Duodenal mucosa (tissue), 2 donors: ENCODE data around the gene LONRF2.

Experiments
- H3K27ac ChIP-seq: one replicate; pipeline ENCODE4 v1.7.0; 2013; ENCODE audit warnings: low read depth, low read length
- H3K27me3 ChIP-seq, 2 donors: one replicate each; pipeline ENCODE4 v1.7.0; 2013; ENCODE audit warnings: low read length in 2 of 2, control low read depth in 1 of 2; ENCODE audit not compliant: insufficient read depth in 2 of 2, control insufficient read depth in 1 of 2
- H3K36me3 ChIP-seq, 2 donors: one replicate each; pipeline ENCODE4 v1.7.0; 2013; ENCODE audit warnings: low read length in 2 of 2, control low read depth in 1 of 2; ENCODE audit not compliant: insufficient read depth in 2 of 2, control insufficient read depth in 1 of 2
- H3K4me1 ChIP-seq, 2 donors: one replicate each; pipeline ENCODE4 v1.7.0; 2013; ENCODE audit warnings: low read length in 2 of 2, control low read depth in 1 of 2; ENCODE audit not compliant: insufficient read depth in 2 of 2, control insufficient read depth in 1 of 2
- H3K4me3 ChIP-seq, 2 donors: one replicate each; pipeline ENCODE4 v1.7.0; 2013; ENCODE audit warnings: low read length in 2 of 2, low read depth in 1 of 2
- H3K9ac ChIP-seq, 2 donors: one replicate each; pipeline ENCODE4 v1.7.0; 2013; ENCODE audit warnings: low read length in 2 of 2, low read depth in 1 of 2
- H3K9me3 ChIP-seq, 2 donors: one replicate each; pipeline ENCODE4 v1.7.0; 2013; ENCODE audit warnings: low read length in 2 of 2, control low read depth in 1 of 2; ENCODE audit not compliant: control insufficient read depth in 1 of 2

Gene LONRF2

DNA sequence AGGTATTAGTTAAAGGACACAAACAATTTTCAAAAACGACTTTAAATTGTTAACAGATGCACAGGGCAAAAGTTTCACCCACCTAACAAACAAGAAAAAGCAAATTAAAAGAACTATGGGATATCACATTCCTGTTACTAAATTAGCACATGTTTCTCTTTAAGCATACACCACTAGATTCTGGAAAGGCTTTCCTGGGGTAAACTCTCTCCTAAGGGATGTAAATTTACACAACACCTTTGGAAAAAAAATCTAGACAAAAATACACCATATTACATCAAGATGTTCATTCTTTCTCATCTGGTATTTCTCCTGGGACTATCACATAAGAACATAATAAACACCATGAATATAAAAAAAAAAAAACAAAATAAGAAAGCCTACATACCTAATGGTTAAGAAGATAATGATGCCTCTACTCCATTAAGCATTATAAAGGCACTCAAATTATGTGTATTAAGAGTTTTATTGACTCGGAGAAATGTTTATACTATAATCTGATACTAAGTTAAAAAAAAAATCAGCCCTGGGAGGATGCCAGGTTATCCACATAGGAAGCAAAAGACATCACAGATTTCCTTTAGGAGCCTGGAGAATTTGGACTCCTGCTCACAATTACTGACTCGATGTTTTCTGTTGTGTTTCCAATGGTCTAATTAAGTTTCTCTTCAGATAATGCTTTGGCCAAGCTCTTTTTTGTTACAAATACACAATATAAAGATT lies 97.2 kb downstream of the LONRF2 start:
- Histone ChIP-seq H3K4me1 (no peaks in the 10 kb centered on the region), H3K27ac (no peak overlapping the region), H3K27me3 (peaks cover 0 to 7% of the 10 kb centered on the region in 2 donors), H3K36me3 (no peaks in the 10 kb centered on the region), H3K4me3 (no peak overlapping the region), H3K9me3 (no peaks in the 10 kb centered on the region), H3K9ac (no peak overlapping the region)

DNA sequence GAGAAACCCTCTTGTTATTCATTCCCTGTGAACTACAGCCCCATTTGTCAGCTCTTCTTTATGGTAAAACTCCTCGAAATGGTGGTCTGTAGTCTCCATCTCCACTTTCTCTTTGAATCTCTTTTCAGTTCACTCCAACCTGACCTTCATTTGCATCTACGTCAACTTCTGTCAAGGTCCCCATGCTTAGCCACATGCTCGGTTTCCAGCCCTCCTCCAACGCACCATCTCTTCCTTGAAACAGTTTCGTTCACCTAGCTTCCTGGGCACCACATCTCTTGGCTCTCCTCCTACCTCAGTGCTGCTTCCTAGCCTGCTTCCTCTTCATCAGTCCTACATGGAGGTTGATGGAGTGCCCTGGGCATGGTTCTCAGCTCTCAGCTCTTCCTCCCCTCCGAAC lies 98.8 kb downstream of the LONRF2 start:
- no peaks in the 10 kb centered on the region for H3K4me1 ChIP-seq
- no peak overlapping the region for H3K9ac ChIP-seq
- no peaks in the 10 kb centered on the region for H3K36me3 ChIP-seq
- no peak overlapping the region for H3K27ac ChIP-seq
- no peak overlapping the region for H3K4me3 ChIP-seq
- peaks cover 0 to 7% of the 10 kb centered on the region in 2 donors for H3K27me3 ChIP-seq
- H3K9me3 ChIP-seq = no peaks in the 10 kb centered on the region
